Measurements from ENCODE around the gene TRIM17.

GRCh38 chr1:228405200-228405978 is 11.3 kb downstream of the TRIM17 start:
- TF ChIP-seq CTCF (IDR thresholded peaks at IDR 0.05) (no peak), POLR2A (IDR thresholded peaks at IDR 0.05) (no peak), EP300 (IDR thresholded peaks at IDR 0.05; ENCODE audit: low read depth) (no peak)
